ENCODE results near the gene RRAGC.

DNA sequence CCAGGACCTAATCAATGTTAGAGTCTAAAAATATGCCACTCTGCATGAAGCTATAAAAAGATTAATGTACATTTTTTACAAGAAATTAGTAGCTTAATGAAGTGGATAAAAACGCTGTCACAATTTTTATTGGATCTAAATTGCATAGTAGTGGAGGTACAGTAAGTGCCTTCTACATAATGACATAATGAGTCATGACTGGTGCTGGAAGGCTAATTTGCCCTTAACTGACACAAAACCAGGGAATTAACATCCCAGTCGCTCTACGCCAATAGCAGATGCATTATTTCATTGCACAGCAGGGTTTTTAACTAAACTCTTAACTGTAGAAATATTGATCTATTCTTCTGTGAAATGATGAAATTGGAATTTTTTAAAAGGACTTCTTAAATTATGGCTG lies 33.3 kb downstream of the RRAGC start:
- TF ChIP-seq POLR2A (IDR thresholded peaks at IDR 0.05) (no peak), POLR2AphosphoS5 (IDR thresholded peaks at IDR 0.05) (no peak)
